WI38 (cell line): ENCODE measurements around the gene RANBP6.

Experiments used
- H3K4me3 ChIP-seq: 2 replicates; pipeline ENCODE4 v1.5.1; 2011; ENCODE audit warnings: low read depth, mild to moderate bottlenecking, control low read depth, low read length
- CTCF ChIP-seq: IDR thresholded peaks from 2 replicates; pipeline ENCODE4 v1.5.1; 2012; ENCODE audit warnings: low read depth, mild to moderate bottlenecking, control low read depth, low read length

RANBP6 gene

GRCh38 chr9:5978523-5978922 lies 36.9 kb downstream of the RANBP6 start:
- no peak overlapping the region for H3K4me3 ChIP-seq
- TF ChIP-seq CTCF: no peak

- H3K4me3 ChIP-seq: no peak overlapping the region
- TF ChIP-seq CTCF: no peak
Observed at GRCh38 chr9:5976674-5977397, 38.6 kb downstream of the RANBP6 start.

- H3K4me3 ChIP-seq: no peak overlapping the region
- TF ChIP-seq CTCF: no peak
Observed at GRCh38 chr9:5971740-5972139, 43.7 kb downstream of the RANBP6 start.
